Measurements from ENCODE around the gene CDKL4. TPM values are rescaled to one million over a fixed set of nuclear protein-coding genes. Genes with fewer than 3 reads are reported as not detected.
"Not testable (repeated sequence)": the region's sequence is repeated elsewhere in the genome, so short reads cannot be mapped to it uniquely, and the experiment has no call there.

The CDKL4 gene
- total RNA-seq, 1 donor from 2014 or later: 0.20 TPM

DNA sequence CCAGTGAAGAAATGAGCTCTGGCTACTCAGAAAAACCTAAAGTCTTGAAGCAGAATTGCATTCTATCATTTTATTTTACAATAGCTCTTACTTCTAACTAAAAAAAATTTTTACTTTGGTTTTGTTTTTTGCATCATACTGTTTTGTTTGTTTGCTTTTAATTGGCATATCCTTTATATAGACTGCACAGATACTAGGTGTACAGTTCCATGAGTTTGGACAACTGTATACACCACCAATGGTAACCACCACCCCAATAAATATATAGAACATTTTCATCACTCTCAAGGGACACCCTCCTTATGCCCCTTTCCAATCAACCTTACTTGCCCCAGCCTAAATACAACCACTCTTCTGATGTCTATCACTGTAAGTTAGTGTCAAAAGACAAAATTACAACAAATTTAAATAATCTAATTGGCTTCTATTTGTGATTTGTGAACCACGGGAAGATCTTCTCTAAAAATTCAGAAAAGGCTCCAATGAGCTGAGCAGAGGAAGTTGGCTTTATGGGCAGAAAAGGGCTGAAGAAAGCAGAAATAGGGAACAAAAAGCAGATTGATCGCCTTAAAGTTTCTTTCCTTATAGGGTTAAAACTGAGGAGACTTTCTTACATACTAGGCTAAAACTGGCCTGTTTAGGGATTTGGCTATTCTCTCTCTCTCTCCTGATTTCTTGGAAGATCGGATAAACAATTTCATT lies 100.7 kb downstream of the CDKL4 start:
- Mint-ChIP-seq H3K36me3 (ENCODE audit: low read depth) (no peaks in the 10 kb centered on the region), H3K9me3 (ENCODE audit: low read depth) (no peaks in the 10 kb centered on the region), H3K27me3 (ENCODE audit: low read depth) (no peaks in the 10 kb centered on the region), H3K4me3 (ENCODE audit: unreplicated experiment) (no peak overlapping the region), H3K4me1 (ENCODE audit: low read depth) (peaks cover 17% of the 10 kb centered on the region), H3K27ac (ENCODE audit: unreplicated experiment) (no peak overlapping the region)
- no peak for DNase-seq (ENCODE audit: low spot score)
- TF ChIP-seq, protein P1, sequence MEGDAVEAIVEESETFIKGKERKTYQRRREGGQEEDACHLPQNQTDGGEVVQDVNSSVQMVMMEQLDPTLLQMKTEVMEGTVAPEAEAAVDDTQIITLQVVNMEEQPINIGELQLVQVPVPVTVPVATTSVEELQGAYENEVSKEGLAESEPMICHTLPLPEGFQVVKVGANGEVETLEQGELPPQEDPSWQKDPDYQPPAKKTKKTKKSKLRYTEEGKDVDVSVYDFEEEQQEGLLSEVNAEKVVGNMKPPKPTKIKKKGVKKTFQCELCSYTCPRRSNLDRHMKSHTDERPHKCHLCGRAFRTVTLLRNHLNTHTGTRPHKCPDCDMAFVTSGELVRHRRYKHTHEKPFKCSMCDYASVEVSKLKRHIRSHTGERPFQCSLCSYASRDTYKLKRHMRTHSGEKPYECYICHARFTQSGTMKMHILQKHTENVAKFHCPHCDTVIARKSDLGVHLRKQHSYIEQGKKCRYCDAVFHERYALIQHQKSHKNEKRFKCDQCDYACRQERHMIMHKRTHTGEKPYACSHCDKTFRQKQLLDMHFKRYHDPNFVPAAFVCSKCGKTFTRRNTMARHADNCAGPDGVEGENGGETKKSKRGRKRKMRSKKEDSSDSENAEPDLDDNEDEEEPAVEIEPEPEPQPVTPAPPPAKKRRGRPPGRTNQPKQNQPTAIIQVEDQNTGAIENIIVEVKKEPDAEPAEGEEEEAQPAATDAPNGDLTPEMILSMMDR (IDR thresholded peaks at IDR 0.05): no peak

- H3K4me1 Mint-ChIP-seq (ENCODE audit: low read depth): peaks cover 17% of the 10 kb centered on the region
- no peak overlapping the region for H3K27ac Mint-ChIP-seq (ENCODE audit: unreplicated experiment)
- H3K36me3 Mint-ChIP-seq (ENCODE audit: low read depth): no peaks in the 10 kb centered on the region
- H3K27me3 Mint-ChIP-seq (ENCODE audit: low read depth): no peaks in the 10 kb centered on the region
- DNase-seq (ENCODE audit: low spot score): no peak
- no peaks in the 10 kb centered on the region for H3K9me3 Mint-ChIP-seq (ENCODE audit: low read depth)
- H3K4me3 Mint-ChIP-seq (ENCODE audit: unreplicated experiment): no peak overlapping the region
- TF ChIP-seq, protein P1 (IDR thresholded peaks at IDR 0.05): no peak
Measured at GRCh38 chr2:39141334-39142271, 102.2 kb downstream of the CDKL4 start.

DNA sequence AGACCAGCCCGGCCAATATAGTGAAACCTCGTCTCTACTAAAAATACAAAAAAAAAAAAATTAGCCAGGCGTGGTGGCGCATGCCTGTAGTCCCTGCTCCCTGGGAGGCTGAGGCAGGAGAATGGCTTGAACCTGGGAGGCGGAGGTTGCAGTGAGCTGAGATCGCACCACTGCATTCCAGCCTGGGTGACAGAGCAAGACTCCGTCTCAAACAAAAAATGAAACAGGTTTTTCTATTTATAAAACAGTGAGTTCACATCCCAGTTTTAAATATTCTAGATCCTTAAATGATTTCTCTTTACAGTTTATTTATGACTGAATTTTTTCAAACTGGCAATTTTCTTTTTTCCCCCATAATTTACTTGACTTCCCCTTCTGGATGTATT lies 102.8 kb downstream of the CDKL4 start:
- DNase-seq (ENCODE audit: low spot score); H3K36me3 Mint-ChIP-seq (ENCODE audit: low read depth); H3K27ac Mint-ChIP-seq (ENCODE audit: unreplicated experiment); H3K27me3 Mint-ChIP-seq (ENCODE audit: low read depth); H3K9me3 Mint-ChIP-seq (ENCODE audit: low read depth); H3K4me3 Mint-ChIP-seq (ENCODE audit: unreplicated experiment): not testable (repeated sequence)
- peaks cover 17% of the 10 kb centered on the region for H3K4me1 Mint-ChIP-seq (ENCODE audit: low read depth)

DNA sequence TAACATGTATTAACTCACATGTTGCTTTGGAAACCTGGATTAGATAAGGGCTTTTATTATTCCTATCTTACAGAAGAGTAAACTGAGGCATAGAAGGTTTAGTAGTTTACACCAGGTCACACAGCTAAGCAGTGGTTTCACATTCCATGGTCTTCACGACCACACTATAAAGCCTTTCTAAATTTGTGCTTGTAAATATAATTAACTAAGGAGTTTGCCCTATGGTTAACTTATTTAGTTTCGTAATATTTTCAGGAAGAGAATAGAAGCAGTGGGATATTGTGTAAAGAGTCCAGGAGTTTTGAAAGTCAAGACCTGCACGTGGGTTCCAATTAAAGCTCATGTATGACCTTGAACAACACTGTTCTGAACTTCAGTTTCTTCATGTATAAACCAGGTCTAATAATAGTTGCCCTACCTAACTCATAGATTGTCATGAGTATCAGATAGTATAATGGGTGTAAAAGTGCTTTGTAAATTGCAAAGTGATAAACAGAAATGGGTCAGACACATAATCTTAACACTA lies 103.4 kb downstream of the CDKL4 start:
- Mint-ChIP-seq H3K9me3 (ENCODE audit: low read depth) (no peaks in the 10 kb centered on the region), H3K27ac (ENCODE audit: unreplicated experiment) (no peak overlapping the region), H3K4me3 (ENCODE audit: unreplicated experiment) (no peak overlapping the region), H3K27me3 (ENCODE audit: low read depth) (no peaks in the 10 kb centered on the region), H3K36me3 (ENCODE audit: low read depth) (no peaks in the 10 kb centered on the region), H3K4me1 (ENCODE audit: low read depth) (peaks cover 17% of the 10 kb centered on the region)
- TF ChIP-seq, protein P1 (IDR thresholded peaks at IDR 0.05): no peak
- no peak for DNase-seq (ENCODE audit: low spot score)

DNA sequence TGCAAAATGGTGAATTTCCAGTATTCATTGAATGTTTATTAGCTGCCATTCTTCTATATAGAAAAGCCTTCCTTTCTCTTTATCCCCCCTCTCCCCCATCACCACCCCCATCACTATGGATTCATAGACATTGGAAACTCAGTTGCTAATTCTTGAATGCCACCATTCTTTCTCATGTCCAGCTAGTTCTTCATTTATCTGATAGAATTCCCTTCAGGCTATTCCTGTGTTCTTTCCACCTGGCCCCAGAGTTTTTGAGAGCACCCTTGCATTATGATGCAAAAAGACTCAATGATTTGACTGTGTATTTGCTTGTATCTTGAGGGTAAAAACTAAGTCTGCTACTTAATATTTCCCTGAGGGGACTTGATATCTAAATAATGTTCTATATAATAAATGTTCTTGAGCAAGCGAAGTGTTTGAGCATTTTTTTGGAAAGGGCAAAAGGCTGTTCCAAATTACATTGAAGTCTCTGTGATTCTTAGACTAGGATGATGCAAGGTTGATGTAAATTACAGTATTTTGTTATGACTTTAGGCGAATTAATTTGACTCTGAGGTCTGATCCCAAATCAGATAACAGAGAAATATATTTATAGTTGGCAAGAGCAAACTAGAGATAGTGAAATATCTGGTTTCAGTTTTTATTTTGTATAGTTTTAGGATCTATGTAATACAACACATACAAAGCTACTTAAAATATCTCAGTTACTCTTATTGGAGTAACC lies 104.1 kb downstream of the CDKL4 start:
- H3K36me3 Mint-ChIP-seq (ENCODE audit: low read depth): no peaks in the 10 kb centered on the region
- peaks cover 17% of the 10 kb centered on the region for H3K4me1 Mint-ChIP-seq (ENCODE audit: low read depth)
- H3K4me3 Mint-ChIP-seq (ENCODE audit: unreplicated experiment): no peak overlapping the region
- H3K27ac Mint-ChIP-seq (ENCODE audit: unreplicated experiment): peak overlapping the region; percentile 10
- TF ChIP-seq, protein P1 (IDR thresholded peaks at IDR 0.05): no peak
- H3K9me3 Mint-ChIP-seq (ENCODE audit: low read depth): no peaks in the 10 kb centered on the region
- H3K27me3 Mint-ChIP-seq (ENCODE audit: low read depth): no peaks in the 10 kb centered on the region
- no peak for DNase-seq (ENCODE audit: low spot score)
